Measurements from ENCODE around the gene CD99L2.

The CD99L2 gene

GRCh38 chrX:150863191-150863590 is 35.3 kb downstream of the CD99L2 start:
- POLR2A ChIA-PET (ENCODE audit: low non-redundant PET): no interaction called here
- no peak for DNase-seq (ENCODE audit: low spot score)
- TF ChIP-seq CTCF (conservative IDR thresholded peaks at IDR 0.05; ENCODE audit: low read depth): no peak
- CTCF ChIA-PET: no interaction called here
- H3K27ac ChIP-seq: no peak overlapping the region

- CTCF ChIA-PET: no interaction called here
- no peak overlapping the region for H3K27ac ChIP-seq
- POLR2A ChIA-PET (ENCODE audit: low non-redundant PET): no interaction called here
- DNase-seq (ENCODE audit: low spot score): no peak
- TF ChIP-seq CTCF (conservative IDR thresholded peaks at IDR 0.05; ENCODE audit: low read depth): no peak
These were observed 41.0 kb downstream of the CD99L2 start for GRCh38 chrX:150857453-150857852.

DNA sequence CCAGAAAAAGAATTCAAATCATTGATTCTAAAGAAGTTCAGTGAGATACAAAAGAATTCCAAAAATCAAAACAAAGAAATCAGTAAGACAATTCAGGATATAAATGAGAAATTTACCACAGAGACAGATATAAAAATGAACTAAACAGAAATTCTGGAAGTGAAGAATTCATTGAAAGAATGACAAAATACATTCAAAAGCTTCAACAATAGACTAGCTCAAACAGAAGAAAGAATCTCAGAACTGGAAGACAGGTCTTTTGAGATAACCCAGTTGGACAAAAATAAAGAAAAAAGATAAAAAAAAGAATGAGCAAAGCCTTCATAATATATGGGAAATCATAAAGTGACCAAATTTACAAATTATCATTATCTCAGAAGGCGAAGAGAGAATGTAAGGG is 41.7 kb downstream of the CD99L2 start:
- H3K27ac ChIP-seq: no peak overlapping the region
- ChIA-PET CTCF (interaction anchor here (0.7 kb wide), 1 partner anchor 88 kb away, joined by 7 read pairs; no protein-coding TSS in a partner anchor), POLR2A (ENCODE audit: low non-redundant PET) (no interaction called here)
- no peak for TF ChIP-seq CTCF (conservative IDR thresholded peaks at IDR 0.05; ENCODE audit: low read depth)
- no peak for DNase-seq (ENCODE audit: low spot score)

DNA sequence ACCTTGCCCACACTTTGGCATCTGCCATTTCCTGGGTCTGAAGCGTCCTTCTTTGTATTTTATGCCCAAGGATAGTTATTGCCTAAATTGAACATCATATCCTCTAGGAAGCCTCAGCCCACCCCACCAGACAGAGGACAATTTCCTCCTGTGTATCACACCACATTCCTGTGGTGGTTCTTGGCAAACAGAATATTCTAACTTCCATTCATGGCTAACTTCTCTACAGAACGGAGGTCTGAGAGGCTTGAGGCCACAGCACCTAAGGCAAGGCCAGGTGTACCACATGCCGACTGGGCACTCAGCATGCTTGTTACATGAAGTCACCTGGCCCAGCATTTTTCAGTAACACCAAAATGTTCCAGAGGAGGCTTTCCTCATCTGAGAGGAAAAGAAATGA is 42.4 kb downstream of the CD99L2 start:
- no peak for DNase-seq (ENCODE audit: low spot score)
- TF ChIP-seq CTCF (conservative IDR thresholded peaks at IDR 0.05; ENCODE audit: low read depth): no peak
- ChIA-PET POLR2A (ENCODE audit: low non-redundant PET) (no interaction called here), CTCF (no interaction called here)
- no peak overlapping the region for H3K27ac ChIP-seq

DNA sequence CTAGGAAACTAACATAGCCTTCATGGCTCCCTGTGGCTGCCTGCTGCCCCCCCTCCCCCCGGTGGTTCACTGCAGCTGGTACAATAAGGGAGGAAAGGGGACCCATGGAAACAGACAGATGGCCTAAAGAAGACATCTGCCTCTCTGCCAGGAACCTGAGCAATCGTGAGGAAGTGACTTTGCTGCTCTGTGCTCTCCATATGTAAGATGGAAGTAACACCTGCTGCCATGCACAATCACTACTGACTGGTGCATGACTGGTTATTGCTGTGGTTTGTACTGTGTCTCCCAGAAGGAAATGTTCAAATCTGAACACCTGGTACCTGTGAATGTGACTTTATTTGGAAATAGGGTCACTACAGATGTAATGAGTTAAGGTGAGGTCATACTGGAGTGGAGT is 43.6 kb downstream of the CD99L2 start:
- TF ChIP-seq CTCF (conservative IDR thresholded peaks at IDR 0.05; ENCODE audit: low read depth): no peak
- no peak for DNase-seq (ENCODE audit: low spot score)
- no peak overlapping the region for H3K27ac ChIP-seq
- POLR2A ChIA-PET (ENCODE audit: low non-redundant PET): no interaction called here
- CTCF ChIA-PET: no interaction called here

DNA sequence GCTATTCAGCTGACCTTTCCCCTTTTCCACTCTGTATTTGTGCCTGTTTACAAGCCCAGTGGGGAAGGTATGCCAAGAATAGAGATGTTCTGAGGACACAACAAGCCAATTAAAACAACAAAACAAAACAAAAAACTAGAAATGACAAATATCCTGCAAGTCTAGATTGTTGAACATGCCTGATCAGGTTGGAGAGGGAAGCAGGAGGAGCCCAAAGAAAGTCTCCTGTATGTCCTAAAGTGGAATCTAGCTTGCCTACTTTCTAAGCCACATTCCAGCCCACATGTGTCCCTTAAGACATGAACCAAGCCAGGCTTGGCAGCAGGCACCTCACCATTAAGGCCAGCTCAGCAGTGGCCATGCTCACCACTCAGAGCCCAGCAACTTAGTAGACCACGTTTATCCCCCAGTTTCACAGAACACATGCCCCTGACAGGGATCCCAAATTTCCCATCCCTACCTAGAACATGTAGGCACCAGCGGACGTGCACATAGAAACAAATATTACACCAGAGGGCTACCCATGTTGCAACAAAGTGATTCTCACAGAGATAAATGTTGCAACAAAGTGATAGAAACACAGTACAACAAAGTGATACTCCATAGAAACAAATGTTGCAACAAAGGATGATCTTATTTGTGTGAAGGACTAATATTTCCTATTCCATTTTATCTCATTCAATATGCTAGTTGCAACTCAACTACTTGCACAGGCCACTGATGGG is 48.3 kb downstream of the CD99L2 start:
- no peak for TF ChIP-seq CTCF (conservative IDR thresholded peaks at IDR 0.05; ENCODE audit: low read depth)
- ChIA-PET CTCF (no interaction called here), POLR2A (ENCODE audit: low non-redundant PET) (interaction anchor here (0.6 kb wide), 1 partner anchor 48 kb away, joined by 3 read pairs; no protein-coding TSS in a partner anchor)
- no peak for DNase-seq (ENCODE audit: low spot score)
- H3K27ac ChIP-seq: no peak overlapping the region

All from RWPE1 (cell line).